HepG2 (cell line): Measurements from ENCODE around the gene SGSH. TPM values are rescaled to one million over a fixed set of nuclear protein-coding genes. Genes with fewer than 3 reads are reported as not detected.

ENCODE experiments used
- ATAC-seq: fragments of 200-7000 bp; cut with Tn5 transposase; 3 replicates; pipeline ENCODE4 v1.9.1; 2020; ENCODE audit warnings: mild to moderate bottlenecking, moderate library complexity
- BruUV-seq: library from RNA; stranded (reverse); fragments of 400-500 nt; replicated peaks from 2 replicates; lab custom pipeline; 2021; lab: Mats Ljungman, UMichigan
- CTCF ChIA-PET: fragments of 300-600 bp; formaldehyde crosslinking; extraction: SDS; loops from one replicate; lab custom pipeline; 2021; ENCODE audit warnings: low total read pairs, inconsistent platforms, low intra/inter-chr PET ratio; lab: Yijun Ruan, JAX
- POLR2A ChIA-PET: fragments of 350-600 bp; sonication (Branson Sonifier 250); formaldehyde crosslinking; loops from one replicate; lab custom pipeline; 2020; ENCODE audit warnings: antibody characterized with exemption, inconsistent platforms; lab: Yijun Ruan, JAX
- DNase-seq: peaks from one replicate; pipeline ENCODE4 v3.0.0-alpha.2; 2015; ENCODE audit warnings: low spot score
- FAIRE-seq: peaks from 3 replicates; lab custom pipeline; 2011; peaks lifted over from hg19 to GRCh38; lab: Jason Lieb, UNC
- H2AFZ ChIP-seq: one replicate; pipeline ENCODE4 v1.6.1; 2011; ENCODE audit warnings: low read length, inconsistent platforms
- H3K27ac ChIP-seq: fragments of 300-600 bp; 3 replicates; pipeline ENCODE4 v1.8.0; 2011; ENCODE audit warnings: mixed run types, mild to moderate bottlenecking, mixed read lengths, low read length, inconsistent platforms; ENCODE audit not compliant: insufficient read depth; ENCODE audit errors: extremely low read length
- H3K27me3 ChIP-seq, 2 experiments: fragments of 200-600 bp in 1 of 2; 2 replicates in 1 of 2; 3 replicates in 1 of 2; pipeline versions ENCODE4 v1.6.0 to v1.8.0; 2011; ENCODE audit warnings: low read length in 2 of 2, mild to moderate bottlenecking in 2 of 2, moderate library complexity in 2 of 2, inconsistent platforms in 1 of 2; ENCODE audit not compliant: insufficient read depth in 2 of 2, control insufficient read depth in 1 of 2
- H3K36me3 ChIP-seq, 2 experiments: fragments of 200-600 bp in 1 of 2; replicated peaks in 1 of 2; 2 replicates in 1 of 2; 3 replicates in 1 of 2; pipeline versions ENCODE4 v1.5.1 to v1.8.0; 2011; ENCODE audit warnings: low read length in 2 of 2, inconsistent platforms in 1 of 2; ENCODE audit not compliant: insufficient read depth in 2 of 2, control insufficient read depth in 1 of 2
- H3K4me1 ChIP-seq: 2 replicates; pipeline ENCODE4 v1.5.1; 2012; ENCODE audit warnings: low read length, inconsistent platforms; ENCODE audit not compliant: insufficient read depth
- H3K4me2 ChIP-seq: 2 replicates; pipeline ENCODE4 v1.6.0; 2011; ENCODE audit warnings: low read depth, low read length, inconsistent platforms
- H3K4me3 ChIP-seq, 3 experiments: fragments of 200-600 bp in 1 of 3; sonication (generic), shearing (Covaris generic) in 1 of 3; replicated peaks in 1 of 3; 2 replicates each; pipeline ENCODE4 v1.5.1; 2011 to 2016; ENCODE audit warnings: low read length in 3 of 3, inconsistent platforms in 2 of 3, low read depth in 2 of 3, mild to moderate bottlenecking in 2 of 3, control low read depth in 1 of 3, mixed read lengths in 1 of 3; ENCODE audit not compliant: insufficient read depth in 1 of 3
- H3K79me2 ChIP-seq: one replicate; pipeline ENCODE4 v1.6.1; 2011; ENCODE audit warnings: low read length, inconsistent platforms; ENCODE audit not compliant: insufficient read depth
- H3K9ac ChIP-seq: 2 replicates; pipeline ENCODE4 v1.6.0; 2011; ENCODE audit warnings: mild to moderate bottlenecking, low read depth, low read length, inconsistent platforms; ENCODE audit not compliant: insufficient read depth
- H3K9me3 ChIP-seq: 2 replicates; pipeline ENCODE4 v1.5.1; 2012; ENCODE audit warnings: mild to moderate bottlenecking, low read length
- H4K20me1 ChIP-seq: 2 replicates; pipeline ENCODE4 v1.6.0; 2011; ENCODE audit warnings: inconsistent platforms, mild to moderate bottlenecking, low read length, moderate library complexity; ENCODE audit not compliant: insufficient read depth
- AGO2 ChIP-seq: fragments of 200-400 bp; formaldehyde crosslinking; optimal IDR thresholded peaks from 2 replicates; pipeline ENCODE3; 2017; ENCODE audit warnings: mild to moderate bottlenecking, low read depth, low read length, moderate library complexity
- MTF2 ChIP-seq: sonication (generic); formaldehyde crosslinking; IDR thresholded peaks from 2 replicates; pipeline ENCODE4 v1.5.0; 2020; ENCODE audit warnings: missing genetic modification reagents, borderline replicate concordance
- RBFOX2 ChIP-seq: fragments of 200-400 bp; formaldehyde crosslinking; IDR thresholded peaks from 2 replicates; pipeline ENCODE4 v1.6.1; 2017; ENCODE audit warnings: low read depth, mild to moderate bottlenecking, low read length
- ZBTB37 ChIP-seq: sonication (generic); formaldehyde crosslinking; IDR thresholded peaks from 2 replicates; pipeline ENCODE4 v1.4.0; 2020; ENCODE audit warnings: mild to moderate bottlenecking, missing genetic modification reagents
- ZNF687 ChIP-seq: sonication (generic); formaldehyde crosslinking; IDR thresholded peaks from 2 replicates; pipeline ENCODE4 v1.5.1; 2020; ENCODE audit warnings: mild to moderate bottlenecking, missing genetic modification reagents, moderate library complexity
- ZNF768 ChIP-seq: sonication (generic); formaldehyde crosslinking; IDR thresholded peaks from 2 replicates; pipeline ENCODE4 v1.4.0; 2020; ENCODE audit warnings: missing genetic modification reagents
- WGBS: methylation state at CpG from one replicate; pipeline ENCODE4 v1.1.6; 2017; ENCODE audit warnings: low lambda C conversion rate; 5-methylcytosine and 5-hydroxymethylcytosine counted together
- in situ Hi-C: cut with HindIII; loops from 2 replicates; pipeline ENCODE4 v1.10.0; 2017; ENCODE audit warnings: low pct_unique_long_range_greater_than_20kb; ENCODE audit not compliant: extremely low pct_ligation_motif_present
- intact Hi-C: fragments of 100-400 bp; cut with micrococcal nuclease; formaldehyde crosslinking; loops from one replicate; pipeline ENCODE4 v1.10.0; 2022; ENCODE audit not compliant: unreplicated experiment
- polyA plus RNA-seq, 8 experiments: library from polyadenylated mRNA; depleted of rRNA in 3 of 8; stranded (reverse) in 7 of 8; unstranded in 1 of 8; fragments of >200 nt; fragmentation: Illumina TruSeq in 4 of 8; extraction: Trizol in 4 of 8; gene quantifications; 2 replicates each; pipeline versions ENCODE4 v1.2.1 to v1.2.3, GENCODE V29; 2011 to 2016; ENCODE audit warnings: low read depth in 4 of 8, missing spikeins in 1 of 8, mixed read lengths in 1 of 8; ENCODE audit not compliant: insufficient read depth in 1 of 8
- total RNA-seq, 5 experiments: library from RNA; depleted of rRNA; stranded (reverse); fragments of >200 nt; fragmentation: Illumina TruSeq; extraction: Trizol; gene quantifications; 2 replicates each; pipeline ENCODE4 v1.2.3, GENCODE V29; 2016; ENCODE audit warnings: low read depth in 1 of 5

The SGSH gene
- total and polyA plus RNA-seq, 2 of the 13 experiments (the other 11 are each of a cell fraction or from before 2014, with no cell fraction given) = 12.2 to 17.6 TPM

GRCh38 chr17:80214878-80215210 is 5.3 kb downstream of the SGSH start:
- CTCF ChIA-PET = no interaction called here
- no peak overlapping the region for H3K4me2 ChIP-seq
- in situ Hi-C loops (no loop called here), intact Hi-C loops (no loop called here)
- no peak overlapping the region for H3K27ac ChIP-seq
- POLR2A ChIA-PET = no interaction called here
- FAIRE-seq (no peak), ATAC-seq (no peak), DNase-seq (no peak)
- peaks cover 5% of the 10 kb centered on the region for H3K79me2 ChIP-seq
- no peak overlapping the region for H3K9ac ChIP-seq
- no peak overlapping the region for H3K4me3 ChIP-seq
- H2AFZ ChIP-seq = no peak overlapping the region
- no peaks in the 10 kb centered on the region for H3K27me3 ChIP-seq
- H3K36me3 ChIP-seq = peaks cover 20 to 45% of the 10 kb centered on the region in 2 experiments
- peaks cover 16% of the 10 kb centered on the region for H3K4me1 ChIP-seq
- TF ChIP-seq ZBTB37 (CRISPR knock-in tag) = no peak
- TF ChIP-seq RBFOX2 = peak; percentile 36; the same call in 1 of the 2 replicates
- peak; percentile 51 for TF ChIP-seq AGO2
- 0 out of 2 replicates have a peak, but pooled peaks have one; percentile 19 for TF ChIP-seq ZNF768 (CRISPR knock-in tag)
- no peaks in the 10 kb centered on the region for H4K20me1 ChIP-seq
- no peaks in the 10 kb centered on the region for H3K9me3 ChIP-seq
- 95% methylated on average over 17 of the region's 17 CpGs for WGBS
- BruUV-seq = no TSS peak

- H3K4me3 ChIP-seq = no peak overlapping the region
- H3K4me1 ChIP-seq = peaks cover 12% of the 10 kb centered on the region
- no peak overlapping the region for H3K27ac ChIP-seq
- no peak for ATAC-seq
- no peaks in the 10 kb centered on the region for H3K79me2 ChIP-seq
- no peak overlapping the region for H2AFZ ChIP-seq
- H3K27me3 ChIP-seq = no peaks in the 10 kb centered on the region
- no peaks in the 10 kb centered on the region for H4K20me1 ChIP-seq
- no peak overlapping the region for H3K9ac ChIP-seq
- 0 out of 2 replicates have a peak, but pooled peaks have one; percentile 1 for TF ChIP-seq ZNF687
- TF ChIP-seq MTF2 = no peak
- H3K9me3 ChIP-seq = no peaks in the 10 kb centered on the region
- ChIA-PET POLR2A (no interaction called here), CTCF (no interaction called here)
- in situ Hi-C loops (no loop called here), intact Hi-C loops (no loop called here)
- H3K36me3 ChIP-seq = peaks cover 22 to 45% of the 10 kb centered on the region in 2 experiments
- WGBS = 95% methylated on average over 48 of the region's 48 CpGs
- BruUV-seq = no TSS peak
- no peak overlapping the region for H3K4me2 ChIP-seq
- no peak for FAIRE-seq
- DNase-seq = no peak
Observed at GRCh38 chr17:80214012-80214877, 5.9 kb downstream of the SGSH start.
